HG02870 (cell line): ENCODE data around the gene GJB2.

Experiments
- ATAC-seq: cut with Tn5 transposase; IDR thresholded peaks from one replicate; pipeline ENCODE4 v1.9.1; 2021; ENCODE audit warnings: mild to moderate bottlenecking, moderate library complexity; ENCODE audit not compliant: unreplicated experiment

The GJB2 gene

GRCh38 chr13:20193162-20193906 is 596 bp upstream of the GJB2 start:
- ATAC-seq, result no peak

- ATAC-seq, result no peak
Measured at GRCh38 chr13:20192158-20192835, 441 bp downstream of the GJB2 start.

GRCh38 chr13:20191311-20192157 is 1.2 kb downstream of the GJB2 start:
- no peak for ATAC-seq

GRCh38 chr13:20190481-20191310 is 2.0 kb downstream of the GJB2 start:
- no peak for ATAC-seq

GRCh38 chr13:20190076-20190475 is 2.7 kb downstream of the GJB2 start:
- no peak for ATAC-seq

GRCh38 chr13:20188667-20189553 is 3.8 kb downstream of the GJB2 start:
- ATAC-seq, result no peak

- no peak for ATAC-seq
Measured at GRCh38 chr13:20186771-20187170, 6.0 kb downstream of the GJB2 start.

GRCh38 chr13:20185366-20186056 is 7.2 kb downstream of the GJB2 start:
- no peak for ATAC-seq

GRCh38 chr13:20182231-20182846 is 10.4 kb downstream of the GJB2 start:
- peak; percentile 91 for ATAC-seq

- no peak for ATAC-seq
Measured at GRCh38 chr13:20181188-20181587, 11.6 kb downstream of the GJB2 start.

GRCh38 chr13:20178156-20178555 is 14.6 kb downstream of the GJB2 start:
- no peak for ATAC-seq

GRCh38 chr13:20177049-20177831 is 15.5 kb downstream of the GJB2 start:
- ATAC-seq, result no peak

- ATAC-seq, result no peak
Measured at GRCh38 chr13:20175907-20176652, 16.7 kb downstream of the GJB2 start.

- no peak for ATAC-seq
Measured at GRCh38 chr13:20175406-20175794, 17.3 kb downstream of the GJB2 start.

GRCh38 chr13:20174656-20175405 is 17.9 kb downstream of the GJB2 start:
- ATAC-seq, result peak; percentile 86

- no peak for ATAC-seq
Measured at GRCh38 chr13:20173116-20173746, 19.5 kb downstream of the GJB2 start.
